Subcutaneous adipose tissue (tissue), 4 donors: ENCODE measurements around the gene FTL. TPM values are rescaled to one million over a fixed set of nuclear protein-coding genes. Genes with fewer than 3 reads are reported as not detected.

Source experiments
- CTCF ChIP-seq: fragments of 450-650 bp; IDR thresholded peaks from one replicate; pipeline ENCODE4 v1.5.1; 2016; ENCODE audit warnings: low read depth, mild to moderate bottlenecking, control low read depth, antibody characterized with exemption, moderate library complexity
- total RNA-seq, 4 donors: library from RNA; depleted of rRNA; stranded (reverse); fragments of >200 nt; gene quantifications; one replicate each; pipeline ENCODE4 v1.1.0, GENCODE V29; 2016

Gene FTL
- over 10,000 TPM in 3 of 4 donors, 1,000 to 10,000 TPM in 1; 7,770 to 28,830 (median 13,714) TPM for total RNA-seq

GRCh38 chr19:48965040-48965805 lies at the start of gene FTL:
Gene FTL (plus strand): TSS chr19:48965309. CDS start chr19:48965508, 199 bp downstream.
- no peak for TF ChIP-seq CTCF

- TF ChIP-seq CTCF: no peak
These were observed 49.4 kb upstream of the FTL start for GRCh38 chr19:48915757-48916156.

- TF ChIP-seq CTCF: no peak
These were observed 47.0 kb upstream of the FTL start for GRCh38 chr19:48918071-48918470.

- no peak for TF ChIP-seq CTCF
These were observed 46.3 kb upstream of the FTL start for GRCh38 chr19:48918801-48919247.

- TF ChIP-seq CTCF: no peak
These were observed 44.2 kb upstream of the FTL start for GRCh38 chr19:48920949-48921348.

- TF ChIP-seq CTCF: no peak
These were observed 43.2 kb upstream of the FTL start for GRCh38 chr19:48921721-48922500.
